Duodenal mucosa (tissue), 2 donors: Measurements from ENCODE around the gene AP2M1.

ENCODE experiments used
- H3K27ac ChIP-seq: one replicate; pipeline ENCODE4 v1.7.0; 2013; ENCODE audit warnings: low read depth, low read length
- H3K27me3 ChIP-seq, 2 donors: one replicate each; pipeline ENCODE4 v1.7.0; 2013; ENCODE audit warnings: low read length in 2 of 2, control low read depth in 1 of 2; ENCODE audit not compliant: insufficient read depth in 2 of 2, control insufficient read depth in 1 of 2
- H3K36me3 ChIP-seq, 2 donors: one replicate each; pipeline ENCODE4 v1.7.0; 2013; ENCODE audit warnings: low read length in 2 of 2, control low read depth in 1 of 2; ENCODE audit not compliant: insufficient read depth in 2 of 2, control insufficient read depth in 1 of 2
- H3K4me1 ChIP-seq, 2 donors: one replicate each; pipeline ENCODE4 v1.7.0; 2013; ENCODE audit warnings: low read length in 2 of 2, control low read depth in 1 of 2; ENCODE audit not compliant: insufficient read depth in 2 of 2, control insufficient read depth in 1 of 2
- H3K4me3 ChIP-seq, 2 donors: one replicate each; pipeline ENCODE4 v1.7.0; 2013; ENCODE audit warnings: low read length in 2 of 2, low read depth in 1 of 2
- H3K9ac ChIP-seq, 2 donors: one replicate each; pipeline ENCODE4 v1.7.0; 2013; ENCODE audit warnings: low read length in 2 of 2, low read depth in 1 of 2
- H3K9me3 ChIP-seq, 2 donors: one replicate each; pipeline ENCODE4 v1.7.0; 2013; ENCODE audit warnings: low read length in 2 of 2, control low read depth in 1 of 2; ENCODE audit not compliant: control insufficient read depth in 1 of 2

AP2M1 gene

DNA sequence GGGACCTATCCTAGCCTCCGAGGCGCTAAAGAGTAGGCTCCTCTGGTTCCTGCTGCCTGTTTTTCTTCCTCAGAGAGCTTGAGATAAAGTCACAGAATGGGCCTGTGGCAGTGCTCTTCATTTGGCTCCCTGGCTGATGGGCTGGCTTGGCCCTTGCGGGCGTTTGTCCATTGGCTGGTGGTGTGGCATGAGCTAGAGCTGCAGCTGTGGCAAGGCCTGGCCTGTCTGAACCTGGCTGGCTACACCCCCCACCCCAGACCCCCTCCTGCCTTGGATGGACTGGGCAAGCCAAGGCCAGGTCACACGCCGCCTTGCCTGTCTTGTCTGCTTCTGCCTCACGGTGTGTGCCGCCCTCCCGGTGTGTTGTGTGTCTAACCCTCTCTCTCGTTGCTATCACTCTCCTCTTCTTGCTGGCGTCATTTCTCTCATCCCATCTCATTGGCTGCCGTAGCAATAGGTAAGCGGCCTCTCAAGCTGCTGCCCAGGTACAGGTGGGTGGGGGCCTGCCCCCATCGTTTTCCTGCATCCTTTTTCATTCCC lies 3.2 kb downstream of the AP2M1 start:
- Histone ChIP-seq H3K36me3 (peaks cover 58% of the 10 kb centered on the region in 2 donors), H3K4me1 (peaks cover 40 to 43% of the 10 kb centered on the region in 2 donors), H3K9me3 (no peaks in the 10 kb centered on the region), H3K9ac (peak overlapping the region in 1 of 2 donors; percentile 10), H3K27ac (no peak overlapping the region), H3K27me3 (no peaks in the 10 kb centered on the region), H3K4me3 (peak overlapping the region in 1 of 2 donors; percentile 96)

DNA sequence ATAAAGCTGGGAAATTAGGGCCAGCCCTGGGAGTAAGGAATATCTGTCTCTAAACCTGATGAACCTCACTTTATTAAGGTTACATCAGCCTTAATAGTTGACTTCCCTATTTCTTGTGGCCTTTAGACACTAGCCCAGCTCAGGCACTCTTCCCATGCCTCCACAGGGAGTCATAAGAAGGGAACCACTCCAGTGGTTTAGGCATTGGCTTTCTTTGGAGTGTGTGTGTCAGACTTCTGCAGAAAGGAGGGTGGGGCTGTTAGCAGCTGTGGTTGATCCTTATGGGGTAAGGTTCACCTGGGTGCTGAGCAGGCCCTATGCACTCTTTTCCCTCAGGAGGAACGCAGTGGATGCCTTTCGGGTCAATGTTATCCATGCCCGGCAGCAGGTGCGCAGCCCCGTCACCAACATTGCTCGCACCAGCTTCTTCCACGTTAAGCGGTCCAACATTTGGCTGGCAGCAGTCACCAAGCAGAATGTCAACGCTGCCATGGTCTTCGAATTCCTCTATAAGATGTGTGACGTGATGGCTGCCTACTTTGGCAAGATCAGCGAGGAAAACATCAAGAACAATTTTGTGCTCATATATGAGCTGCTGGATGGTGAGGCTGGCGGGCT lies 4.0 kb downstream of the AP2M1 start:
- no peak overlapping the region for H3K4me3 ChIP-seq
- no peaks in the 10 kb centered on the region for H3K27me3 ChIP-seq
- H3K4me1 ChIP-seq: peaks cover 40 to 43% of the 10 kb centered on the region in 2 donors
- peak overlapping the region in 1 of 2 donors; percentile 10 for H3K9ac ChIP-seq
- H3K27ac ChIP-seq: no peak overlapping the region
- peaks cover 64 to 66% of the 10 kb centered on the region in 2 donors for H3K36me3 ChIP-seq
- H3K9me3 ChIP-seq: no peaks in the 10 kb centered on the region

DNA sequence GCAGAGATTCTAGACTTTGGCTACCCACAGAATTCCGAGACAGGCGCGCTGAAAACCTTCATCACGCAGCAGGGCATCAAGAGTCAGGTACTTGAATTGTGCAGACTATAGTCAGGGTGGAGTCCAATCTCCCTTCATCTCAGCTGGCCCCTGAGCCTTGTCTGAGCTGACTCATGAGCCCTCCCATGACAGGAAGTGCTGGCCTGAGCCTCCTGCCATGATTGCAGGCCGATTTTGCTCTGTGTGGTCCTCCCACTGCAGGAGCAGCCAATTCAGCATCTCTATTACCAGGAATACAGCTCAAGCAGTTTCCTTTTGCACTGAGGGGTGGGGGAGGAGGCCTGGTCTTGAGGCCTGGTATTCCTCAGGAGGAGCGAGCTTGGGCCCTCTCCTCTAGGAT lies 5.5 kb downstream of the AP2M1 start:
- Histone ChIP-seq H3K27me3 (no peaks in the 10 kb centered on the region), H3K4me1 (peaks cover 40 to 42% of the 10 kb centered on the region in 2 donors), H3K9ac (no peak overlapping the region), H3K9me3 (no peaks in the 10 kb centered on the region), H3K4me3 (no peak overlapping the region), H3K27ac (no peak overlapping the region), H3K36me3 (peaks cover 64 to 73% of the 10 kb centered on the region in 2 donors)

DNA sequence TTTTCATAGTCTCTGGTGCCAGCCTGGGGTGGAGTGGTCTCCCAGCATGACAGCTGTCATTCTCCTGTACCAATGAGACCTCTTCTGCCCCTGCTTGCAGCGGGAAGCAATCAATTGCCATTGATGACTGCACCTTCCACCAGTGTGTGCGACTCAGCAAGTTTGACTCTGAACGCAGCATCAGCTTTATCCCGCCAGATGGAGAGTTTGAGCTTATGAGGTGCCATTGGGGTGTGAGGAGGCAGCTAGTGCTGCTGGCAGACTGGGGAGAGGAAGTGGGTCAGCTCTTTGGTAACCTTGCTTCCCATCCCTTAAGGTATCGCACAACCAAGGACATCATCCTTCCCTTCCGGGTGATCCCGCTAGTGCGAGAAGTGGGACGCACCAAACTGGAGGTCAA lies 6.9 kb downstream of the AP2M1 start:
- Histone ChIP-seq H3K4me3 (no peak overlapping the region), H3K9ac (no peak overlapping the region), H3K9me3 (no peaks in the 10 kb centered on the region), H3K4me1 (peaks cover 34 to 36% of the 10 kb centered on the region in 2 donors), H3K36me3 (peaks cover 64 to 73% of the 10 kb centered on the region in 2 donors), H3K27ac (no peak overlapping the region), H3K27me3 (no peaks in the 10 kb centered on the region)

DNA sequence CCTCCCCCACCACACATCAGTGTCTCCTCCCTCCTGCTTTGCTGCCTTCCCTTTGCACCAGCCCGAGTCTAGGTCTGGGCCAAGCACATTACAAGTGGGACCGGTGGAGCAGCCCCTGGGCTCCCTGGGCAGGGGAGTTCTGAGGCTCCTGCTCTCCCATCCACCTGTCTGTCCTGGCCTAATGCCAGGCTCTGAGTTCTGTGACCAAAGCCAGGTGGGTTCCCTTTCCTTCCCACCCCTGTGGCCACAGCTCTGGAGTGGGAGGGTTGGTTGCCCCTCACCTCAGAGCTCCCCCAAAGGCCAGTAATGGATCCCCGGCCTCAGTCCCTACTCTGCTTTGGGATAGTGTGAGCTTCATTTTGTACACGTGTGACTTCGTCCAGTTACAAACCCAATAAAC lies 9.0 kb downstream of the AP2M1 start:
- no peaks in the 10 kb centered on the region for H3K27me3 ChIP-seq
- H3K4me1 ChIP-seq: peaks cover 24 to 27% of the 10 kb centered on the region in 2 donors
- H3K9ac ChIP-seq: no peak overlapping the region
- no peak overlapping the region for H3K4me3 ChIP-seq
- H3K27ac ChIP-seq: no peak overlapping the region
- no peaks in the 10 kb centered on the region for H3K9me3 ChIP-seq
- H3K36me3 ChIP-seq: peaks cover 51 to 68% of the 10 kb centered on the region in 2 donors

DNA sequence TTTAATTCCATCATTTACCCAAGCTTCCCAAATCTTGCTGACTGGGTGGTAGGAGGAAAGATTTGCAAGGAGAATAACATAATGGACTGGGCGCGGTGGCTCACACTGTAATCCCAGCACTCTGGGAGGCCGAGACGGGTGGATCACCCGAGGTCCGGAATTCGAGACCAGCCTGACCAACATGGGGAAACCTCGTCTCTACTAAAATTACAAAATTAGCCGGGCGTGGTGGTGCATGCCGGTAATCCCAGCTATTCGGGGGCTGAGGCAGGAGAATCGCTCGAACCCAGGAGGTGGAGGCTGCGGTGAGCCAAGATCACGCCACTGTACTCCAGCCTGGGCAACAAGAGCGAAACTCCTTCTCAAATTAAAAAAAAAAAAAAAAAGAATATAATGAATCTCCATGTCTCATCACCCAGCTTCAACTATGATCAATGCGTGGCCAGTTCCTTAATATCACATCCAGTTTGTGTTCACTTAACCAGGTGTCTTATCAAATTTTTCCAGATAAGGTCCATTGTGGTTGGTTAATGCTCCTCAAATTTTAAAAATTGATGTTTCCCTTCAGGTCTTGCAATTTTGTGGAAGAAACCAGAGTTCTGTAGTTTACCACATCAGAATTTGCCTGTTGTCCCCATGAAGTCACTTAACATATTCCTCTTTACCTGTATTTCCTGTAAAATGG lies 10.0 kb downstream of the AP2M1 start:
- H3K4me1 ChIP-seq: peaks cover 18 to 21% of the 10 kb centered on the region in 2 donors
- no peaks in the 10 kb centered on the region for H3K27me3 ChIP-seq
- peaks cover 52 to 68% of the 10 kb centered on the region in 2 donors for H3K36me3 ChIP-seq
- no peak overlapping the region for H3K27ac ChIP-seq
- H3K9ac ChIP-seq: peak overlapping the region; percentile 63 to 77
- peak overlapping the region in 1 of 2 donors; percentile 69 for H3K4me3 ChIP-seq
- H3K9me3 ChIP-seq: no peaks in the 10 kb centered on the region

DNA sequence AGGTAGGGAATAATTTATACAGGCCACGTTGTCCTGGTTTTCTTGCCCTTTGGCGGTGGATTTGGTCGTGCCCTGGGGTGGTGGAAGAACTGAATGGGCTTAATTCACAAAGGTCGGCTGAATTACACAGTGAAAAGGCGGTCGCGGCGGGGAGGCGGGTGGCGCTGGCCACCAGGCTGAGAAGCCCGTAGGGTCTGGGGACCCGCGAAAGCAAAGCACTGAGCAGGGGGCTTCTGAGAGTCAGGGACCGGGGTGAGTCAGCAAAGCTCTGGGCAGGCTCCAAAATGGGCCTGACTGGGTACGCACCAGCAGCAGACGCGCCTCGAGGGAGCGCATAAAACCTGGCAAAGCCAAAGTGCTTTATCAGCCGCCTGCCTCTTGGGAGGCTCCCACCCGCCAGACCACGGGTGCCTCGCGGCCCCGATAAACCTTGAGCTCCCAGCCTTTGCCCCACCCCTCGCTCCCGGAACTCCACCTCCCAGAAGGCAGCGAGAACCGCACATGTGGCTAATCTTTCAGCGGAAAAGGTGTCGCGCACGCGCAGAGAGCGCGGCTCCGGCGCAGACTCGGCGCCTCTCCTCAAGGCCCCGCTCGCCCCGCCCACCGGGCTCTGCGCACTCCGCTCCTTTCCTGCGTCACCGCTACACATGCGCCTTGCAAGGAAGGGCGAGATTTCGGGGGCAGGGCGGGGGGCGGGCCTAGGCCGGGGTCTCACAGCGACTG lies 11.0 kb downstream of the AP2M1 start:
- H3K27me3 ChIP-seq: no peaks in the 10 kb centered on the region
- H3K4me1 ChIP-seq: peaks cover 18 to 21% of the 10 kb centered on the region in 2 donors
- H3K4me3 ChIP-seq: peak overlapping the region; percentile 98 to 99
- H3K9me3 ChIP-seq: no peaks in the 10 kb centered on the region
- H3K27ac ChIP-seq: peak overlapping the region; percentile 67
- H3K9ac ChIP-seq: peak overlapping the region; percentile 96
- peaks cover 49 to 68% of the 10 kb centered on the region in 2 donors for H3K36me3 ChIP-seq

DNA sequence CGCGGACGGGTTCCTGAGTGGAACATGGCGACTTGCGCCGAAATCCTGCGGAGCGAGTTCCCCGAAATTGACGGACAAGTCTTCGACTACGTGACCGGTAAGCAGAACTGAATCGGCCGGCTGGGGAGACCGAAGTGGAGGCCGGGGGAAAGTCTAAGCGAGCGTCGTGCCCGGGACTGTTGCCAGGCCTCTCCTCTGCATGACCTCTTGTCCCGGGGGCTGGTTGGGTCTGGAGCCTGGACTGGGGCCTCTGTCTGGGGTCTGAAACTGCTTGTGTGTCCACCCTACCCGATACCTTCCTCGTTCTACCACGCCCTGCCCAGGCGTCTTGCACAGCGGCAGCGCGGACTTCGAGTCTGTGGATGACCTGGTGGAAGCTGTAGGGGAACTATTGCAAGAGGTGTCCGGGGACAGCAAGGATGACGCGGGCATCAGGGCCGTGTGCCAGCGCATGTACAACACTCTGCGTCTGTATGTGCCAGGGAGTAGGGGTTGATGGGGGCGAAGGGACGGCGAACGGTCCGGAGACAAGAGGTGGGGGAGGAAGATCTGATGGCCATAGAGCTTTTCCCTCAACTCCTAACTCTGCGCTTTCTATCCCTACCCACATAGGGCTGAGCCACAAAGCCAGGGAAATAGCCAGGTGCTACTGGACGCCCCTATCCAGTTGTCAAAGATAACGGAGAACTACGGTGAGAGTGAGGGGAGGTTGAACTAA lies 11.7 kb downstream of the AP2M1 start, which contains the start of gene ABCF3:
TSS of gene ABCF3 (plus strand) at position 16 of the 718 bp plus-strand sequence. CDS start at position 25, 9 bp downstream.
- H3K27me3 ChIP-seq: no peaks in the 10 kb centered on the region
- H3K36me3 ChIP-seq: peaks cover 49 to 68% of the 10 kb centered on the region in 2 donors
- peak within 1 kb of the TSS; percentile 96 for H3K9ac ChIP-seq
- peaks cover 18 to 21% of the 10 kb centered on the region in 2 donors for H3K4me1 ChIP-seq
- peak within 1 kb of the TSS; percentile 98 to 99 for H3K4me3 ChIP-seq
- H3K9me3 ChIP-seq: no peaks in the 10 kb centered on the region
- H3K27ac ChIP-seq: peak within 1 kb of the TSS; percentile 67

DNA sequence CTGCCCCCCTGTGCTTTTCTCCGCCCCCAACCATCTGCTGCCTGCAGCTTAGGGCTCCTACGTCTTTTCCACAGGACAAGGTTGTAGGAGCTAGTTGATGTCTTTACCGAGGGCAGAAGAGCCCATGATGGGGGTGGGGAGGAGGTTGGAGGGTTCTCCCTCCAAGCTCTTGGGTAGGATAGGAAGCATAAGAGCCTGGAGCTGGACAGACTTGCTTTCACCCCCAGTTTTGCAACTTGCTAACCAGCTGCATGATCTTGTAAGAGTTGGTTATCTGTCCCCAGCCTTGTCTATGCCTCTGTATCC lies 12.2 kb downstream of the AP2M1 start:
- H3K9ac ChIP-seq: peak overlapping the region; percentile 96
- no peak overlapping the region for H3K27ac ChIP-seq
- peaks cover 18 to 21% of the 10 kb centered on the region in 2 donors for H3K4me1 ChIP-seq
- peaks cover 46 to 67% of the 10 kb centered on the region in 2 donors for H3K36me3 ChIP-seq
- peak overlapping the region; percentile 98 to 99 for H3K4me3 ChIP-seq
- no peaks in the 10 kb centered on the region for H3K27me3 ChIP-seq
- no peaks in the 10 kb centered on the region for H3K9me3 ChIP-seq
